Endodermal cell (in vitro differentiated cells): Measurements from ENCODE around the gene TTC32. TPM values are rescaled to one million over a fixed set of nuclear protein-coding genes. Genes with fewer than 3 reads are reported as not detected.
"Not testable (repeated sequence)": the region's sequence is repeated elsewhere in the genome, so short reads cannot be mapped to it uniquely, and the experiment has no call there.

ENCODE experiments used
- DNase-seq: peaks from one replicate; pipeline ENCODE4 v3.0.0-alpha.2; 2017
- H3K27ac ChIP-seq: 2 replicates; pipeline ENCODE4 v1.5.1; 2013; ENCODE audit warnings: mild to moderate bottlenecking, low read depth, low read length, moderate library complexity
- H3K27me3 ChIP-seq: 2 replicates; pipeline ENCODE4 v1.6.1; 2013; ENCODE audit warnings: mild to moderate bottlenecking, low read length, moderate library complexity; ENCODE audit not compliant: insufficient read depth, control insufficient read depth, poor library complexity, severe bottlenecking
- H3K36me3 ChIP-seq: 2 replicates; pipeline ENCODE4 v1.7.0; 2013; ENCODE audit warnings: mild to moderate bottlenecking, low read length, moderate library complexity; ENCODE audit not compliant: control insufficient read depth, insufficient read depth
- H3K4me1 ChIP-seq: one replicate; pipeline ENCODE4 v1.7.0; 2013; ENCODE audit warnings: low read length; ENCODE audit not compliant: control insufficient read depth, insufficient read depth
- H3K4me3 ChIP-seq: 2 replicates; pipeline ENCODE4 v1.5.1; 2013; ENCODE audit warnings: mild to moderate bottlenecking, low read length, moderate library complexity
- H3K9ac ChIP-seq: 2 replicates; pipeline ENCODE4 v1.6.1; 2013; ENCODE audit warnings: mild to moderate bottlenecking, low read length, moderate library complexity; ENCODE audit not compliant: poor library complexity, severe bottlenecking; ENCODE audit errors: extremely low read depth
- H3K9me3 ChIP-seq: 2 replicates; pipeline ENCODE4 v1.6.1; 2013; ENCODE audit warnings: mild to moderate bottlenecking, low read length, moderate library complexity; ENCODE audit not compliant: control insufficient read depth
- H3K27ac Mint-ChIP-seq: 2 replicates; pipeline ENCODE4 v1.8.0; 2020; ENCODE audit warnings: mixed read lengths
- H3K27me3 Mint-ChIP-seq: 2 replicates; pipeline ENCODE4 v1.8.0; 2021; ENCODE audit warnings: mild to moderate bottlenecking, mixed read lengths; ENCODE audit not compliant: insufficient read depth
- H3K36me3 Mint-ChIP-seq: 2 replicates; pipeline ENCODE4 v1.8.0; 2020; ENCODE audit warnings: low read depth, mixed read lengths
- H3K4me1 Mint-ChIP-seq: 2 replicates; pipeline ENCODE4 v1.8.0; 2020; ENCODE audit warnings: mixed read lengths
- H3K4me3 Mint-ChIP-seq: 2 replicates; pipeline ENCODE4 v1.8.0; 2020; ENCODE audit warnings: mild to moderate bottlenecking, moderate library complexity, mixed read lengths
- H3K9me3 Mint-ChIP-seq: 2 replicates; pipeline ENCODE4 v1.8.0; 2020; ENCODE audit warnings: mild to moderate bottlenecking, mixed read lengths
- WGBS, 2 experiments: methylation state at CpG; one replicate each; pipeline versions ENCODE4 v1.1.5 to v1.1.7; 2013; ENCODE audit warnings: missing lambda C conversion rate in 2 of 2, mixed read lengths in 1 of 2; ENCODE audit not compliant: insufficient coverage in 1 of 2, insufficient read length in 1 of 2; 5-methylcytosine and 5-hydroxymethylcytosine counted together
- total RNA-seq, 2 donors: library from RNA; stranded (reverse); fragmentation: NEBNext Ultra II Directional in 1 of 2; extraction: Animal tissue kit (Norgen Biotek cat#: 25700) in 1 of 2; gene quantifications; 2 replicates in 1 of 2; 3 replicates in 1 of 2; pipeline ENCODE4 v1.2.1, GENCODE V29; 2021
- TF ChIP-seq, protein P1 (sequence below): fragments of 200-600 bp; sonication (generic); conservative IDR thresholded peaks from 2 replicates; pipeline ENCODE4 v1.5.0; 2021; ENCODE audit warnings: antibody characterized with exemption, mild to moderate bottlenecking

Gene TTC32
- total RNA-seq, 2 donors from 2014 or later, result 10.2 to 13.0 TPM

DNA sequence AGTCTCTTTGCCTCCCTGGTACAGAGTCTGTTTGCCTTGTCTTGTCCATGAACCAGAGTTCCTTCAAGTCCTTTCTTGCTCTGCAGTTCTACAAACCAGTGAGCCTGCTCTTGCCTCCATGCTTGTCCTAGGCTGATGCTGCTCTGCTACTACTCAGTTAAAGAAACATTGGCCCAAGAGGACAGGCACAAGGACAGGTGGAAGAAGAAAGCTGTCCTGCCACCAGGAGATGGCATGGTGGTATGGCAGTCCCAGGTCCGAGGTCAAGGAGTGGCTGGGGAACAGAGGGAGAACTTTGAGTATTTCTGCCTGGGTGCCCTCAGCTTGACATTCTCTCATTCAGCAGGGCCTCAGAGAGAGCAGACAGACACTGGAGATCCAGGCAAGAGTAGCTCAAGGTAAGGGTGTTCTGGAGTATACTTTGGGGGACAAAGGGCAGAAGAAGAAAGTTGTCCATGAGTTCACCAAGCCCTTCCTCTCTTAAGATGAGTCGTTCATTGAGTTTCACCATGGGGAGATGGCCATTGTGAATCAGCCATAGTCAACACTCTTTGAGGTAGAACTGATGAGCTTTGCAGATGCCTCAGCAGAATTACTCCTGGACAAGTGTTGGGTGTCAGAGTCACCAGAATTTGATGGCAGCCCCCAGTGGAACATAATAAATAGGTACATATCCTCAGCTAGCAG lies 20.4 kb downstream of the TTC32 start:
- Mint-ChIP-seq H3K4me3 (no peak overlapping the region), H3K27ac (no peak overlapping the region), H3K4me1 (peaks cover 3% of the 10 kb centered on the region), H3K9me3 (no peaks in the 10 kb centered on the region), H3K36me3 (no peaks in the 10 kb centered on the region), H3K27me3 (peaks cover 18% of the 10 kb centered on the region)
- Histone ChIP-seq H3K36me3 (no peaks in the 10 kb centered on the region), H3K9ac (no peak overlapping the region), H3K27me3 (no peaks in the 10 kb centered on the region), H3K4me3 (no peak overlapping the region), H3K9me3 (no peaks in the 10 kb centered on the region), H3K27ac (no peak overlapping the region), H3K4me1 (no peaks in the 10 kb centered on the region)
- TF ChIP-seq, protein P1, sequence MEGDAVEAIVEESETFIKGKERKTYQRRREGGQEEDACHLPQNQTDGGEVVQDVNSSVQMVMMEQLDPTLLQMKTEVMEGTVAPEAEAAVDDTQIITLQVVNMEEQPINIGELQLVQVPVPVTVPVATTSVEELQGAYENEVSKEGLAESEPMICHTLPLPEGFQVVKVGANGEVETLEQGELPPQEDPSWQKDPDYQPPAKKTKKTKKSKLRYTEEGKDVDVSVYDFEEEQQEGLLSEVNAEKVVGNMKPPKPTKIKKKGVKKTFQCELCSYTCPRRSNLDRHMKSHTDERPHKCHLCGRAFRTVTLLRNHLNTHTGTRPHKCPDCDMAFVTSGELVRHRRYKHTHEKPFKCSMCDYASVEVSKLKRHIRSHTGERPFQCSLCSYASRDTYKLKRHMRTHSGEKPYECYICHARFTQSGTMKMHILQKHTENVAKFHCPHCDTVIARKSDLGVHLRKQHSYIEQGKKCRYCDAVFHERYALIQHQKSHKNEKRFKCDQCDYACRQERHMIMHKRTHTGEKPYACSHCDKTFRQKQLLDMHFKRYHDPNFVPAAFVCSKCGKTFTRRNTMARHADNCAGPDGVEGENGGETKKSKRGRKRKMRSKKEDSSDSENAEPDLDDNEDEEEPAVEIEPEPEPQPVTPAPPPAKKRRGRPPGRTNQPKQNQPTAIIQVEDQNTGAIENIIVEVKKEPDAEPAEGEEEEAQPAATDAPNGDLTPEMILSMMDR, result no peak
- 85 to 86% methylated on average over 2 of the region's 2 CpGs for WGBS, 2 experiments
- DNase-seq, result peak; percentile 19

DNA sequence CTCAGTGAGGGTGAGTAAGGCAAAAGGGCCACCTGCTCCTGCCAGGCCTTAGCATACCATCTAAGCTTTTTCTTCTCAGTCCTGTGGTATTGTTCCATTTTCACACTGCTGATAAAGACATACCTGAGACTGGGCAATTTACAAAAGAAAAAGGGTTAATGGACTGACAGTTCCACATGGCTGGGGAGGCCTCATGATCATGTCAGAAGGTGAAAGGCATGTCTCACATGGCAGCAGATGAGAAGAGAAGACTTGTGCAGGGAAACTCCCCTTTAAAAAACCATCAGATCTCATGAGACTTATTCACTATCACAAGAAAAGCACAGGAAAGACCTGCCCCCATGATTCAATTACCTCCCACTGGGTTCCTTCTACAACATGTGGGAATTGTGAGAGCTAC lies 21.6 kb downstream of the TTC32 start:
- peaks cover 18% of the 10 kb centered on the region for H3K27me3 Mint-ChIP-seq
- not testable (repeated sequence) for H3K4me3 Mint-ChIP-seq, H3K9me3 Mint-ChIP-seq

DNA sequence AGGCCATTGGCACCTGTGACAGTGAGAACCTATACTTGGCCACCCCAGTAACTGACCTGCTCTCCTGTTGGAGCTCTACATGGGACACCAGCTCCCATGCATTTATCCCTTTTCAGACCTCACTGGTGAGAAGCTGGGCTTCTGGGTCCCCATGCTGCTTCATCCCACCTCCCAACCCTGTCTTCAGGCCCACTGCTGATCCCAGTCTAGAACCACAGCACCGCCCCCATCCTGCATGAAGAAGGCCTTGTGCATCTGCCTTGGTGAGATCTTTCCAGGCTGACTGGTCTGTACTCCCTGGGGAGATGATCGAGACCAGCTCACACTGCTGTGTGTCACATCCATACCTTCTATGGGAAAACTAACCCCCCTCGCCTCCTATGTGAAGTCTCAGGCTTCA lies 22.7 kb downstream of the TTC32 start:
- peak; percentile 19 for DNase-seq

More for the DNA sequence above, 21.6 kb downstream of the TTC32 start:
- not testable (repeated sequence) for H3K27ac ChIP-seq, H3K27me3 ChIP-seq, DNase-seq, H3K9me3 ChIP-seq, H3K4me3 ChIP-seq, H3K4me1 ChIP-seq, H3K9ac ChIP-seq, H3K4me1 Mint-ChIP-seq, H3K27ac Mint-ChIP-seq, H3K36me3 ChIP-seq, H3K36me3 Mint-ChIP-seq

More for the DNA sequence above, 22.7 kb downstream of the TTC32 start:
- Histone ChIP-seq H3K4me3 (no peak overlapping the region), H3K9ac (no peak overlapping the region), H3K9me3 (no peaks in the 10 kb centered on the region), H3K36me3 (no peaks in the 10 kb centered on the region), H3K27me3 (no peaks in the 10 kb centered on the region), H3K4me1 (no peaks in the 10 kb centered on the region), H3K27ac (no peak overlapping the region)
- Mint-ChIP-seq H3K4me3 (no peak overlapping the region), H3K9me3 (no peaks in the 10 kb centered on the region), H3K27ac (no peak overlapping the region), H3K27me3 (peaks cover 20% of the 10 kb centered on the region), H3K36me3 (no peaks in the 10 kb centered on the region), H3K4me1 (peaks cover 3% of the 10 kb centered on the region)
- TF ChIP-seq, protein P1, result no peak
- WGBS, 2 experiments, result 84 to 100% methylated on average over 2 to 3 of the region's 3 CpGs
